EL (cell line): ENCODE results near the gene FXYD3.
A peak's percentile ranks its signal among the peaks of the same experiment; 100 is the strongest.

Experiments
- DNase-seq: peaks from one replicate; pipeline ENCODE4 v3.0.0-alpha.2; 2016

The FXYD3 gene

DNA sequence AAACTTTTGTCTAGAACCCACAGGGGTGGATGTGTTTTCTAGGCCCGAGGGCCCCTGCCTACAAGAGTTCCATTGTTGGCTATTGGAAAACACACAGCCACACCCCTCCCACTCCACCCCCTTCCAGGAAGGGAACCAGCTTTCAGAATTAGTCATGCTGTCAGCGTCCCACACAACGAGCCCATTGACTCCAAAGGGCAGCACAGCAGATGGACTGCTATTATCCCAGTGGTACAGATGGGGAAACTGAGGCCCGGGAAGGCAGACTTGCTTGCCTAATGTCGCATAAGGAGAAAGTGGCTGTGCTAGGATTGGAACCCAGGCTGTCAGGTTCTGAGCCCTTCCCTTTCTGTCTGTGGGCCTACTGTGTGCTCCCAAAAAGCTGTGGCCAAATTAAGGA, 8.1 kb upstream of the FXYD3 start:
- peak; percentile 31 for DNase-seq

DNA sequence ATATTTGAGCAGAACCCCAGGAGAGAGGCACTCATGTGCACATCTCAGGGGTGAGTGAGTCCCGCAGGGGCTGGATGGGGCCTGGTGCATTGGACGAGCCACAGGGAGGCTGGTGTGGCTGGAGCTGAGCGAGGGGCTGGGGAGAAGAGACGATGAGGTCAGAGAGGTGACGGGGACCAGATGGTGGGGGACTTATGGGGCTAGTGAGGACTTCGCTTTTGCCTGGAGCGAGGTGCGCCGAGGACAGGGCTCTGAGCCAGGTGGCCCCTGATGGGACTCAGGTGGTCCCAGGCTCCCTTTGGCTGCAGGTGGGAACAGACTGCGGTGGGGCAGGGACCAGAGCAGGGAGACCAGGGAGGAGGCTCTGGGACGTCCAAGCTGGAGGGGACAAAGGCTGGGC, 6.9 kb upstream of the FXYD3 start:
- no peak for DNase-seq

DNA sequence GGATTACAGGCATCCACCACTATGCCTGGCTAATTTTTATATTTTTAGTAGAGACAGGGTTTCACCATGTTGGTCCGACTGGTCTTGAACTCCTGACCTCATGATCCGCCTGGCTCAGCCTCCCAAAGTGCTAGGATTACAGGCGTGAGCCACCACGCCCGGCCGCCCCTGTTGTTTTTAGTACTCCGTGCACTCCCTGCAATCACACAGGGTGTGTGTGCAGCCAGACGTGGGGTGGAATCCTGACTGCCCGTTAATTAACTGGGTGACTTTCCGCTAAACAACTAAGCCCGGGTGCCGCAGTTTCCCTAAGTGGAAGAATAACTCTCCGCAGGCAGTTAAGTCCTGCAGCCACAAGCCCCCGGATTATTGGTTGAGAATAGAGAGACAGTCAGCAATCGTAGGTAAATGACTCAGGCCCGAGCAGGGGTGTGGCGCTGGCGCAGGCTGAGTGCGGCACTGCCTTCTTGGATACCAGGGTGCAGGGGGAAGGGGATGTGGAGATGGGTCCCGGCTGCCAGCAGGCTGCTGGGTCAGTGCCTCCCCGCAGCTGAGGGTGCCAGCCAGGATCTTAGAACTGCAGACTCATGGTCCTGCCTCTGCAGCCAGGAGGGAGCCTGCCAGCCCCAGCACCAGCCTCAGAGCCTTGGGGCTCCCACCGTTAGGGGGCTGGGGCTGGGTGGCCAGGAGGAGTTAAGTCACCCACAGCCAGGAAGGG, 6.1 kb upstream of the FXYD3 start:
- DNase-seq, result no peak

DNA sequence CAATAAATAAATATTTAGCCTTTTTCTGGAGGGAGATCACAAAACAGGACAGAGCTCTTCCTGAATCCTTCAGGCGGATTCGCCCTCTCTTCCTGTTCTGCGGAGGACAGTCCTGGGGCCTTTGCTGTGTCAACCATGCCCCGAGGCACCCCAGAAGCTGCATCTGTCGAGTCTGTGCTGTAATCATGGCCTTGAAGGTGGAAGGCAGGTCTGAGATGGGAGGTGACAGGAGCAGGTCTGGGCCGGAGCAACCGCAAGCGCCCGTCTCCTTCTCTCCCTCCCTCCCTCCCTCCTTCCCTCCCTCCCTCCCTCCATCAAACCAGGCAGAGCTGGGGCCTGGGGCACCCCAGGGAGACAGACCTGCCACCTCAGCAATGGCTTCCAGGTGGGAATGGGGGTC, 4.6 kb upstream of the FXYD3 start:
- no peak for DNase-seq

DNA sequence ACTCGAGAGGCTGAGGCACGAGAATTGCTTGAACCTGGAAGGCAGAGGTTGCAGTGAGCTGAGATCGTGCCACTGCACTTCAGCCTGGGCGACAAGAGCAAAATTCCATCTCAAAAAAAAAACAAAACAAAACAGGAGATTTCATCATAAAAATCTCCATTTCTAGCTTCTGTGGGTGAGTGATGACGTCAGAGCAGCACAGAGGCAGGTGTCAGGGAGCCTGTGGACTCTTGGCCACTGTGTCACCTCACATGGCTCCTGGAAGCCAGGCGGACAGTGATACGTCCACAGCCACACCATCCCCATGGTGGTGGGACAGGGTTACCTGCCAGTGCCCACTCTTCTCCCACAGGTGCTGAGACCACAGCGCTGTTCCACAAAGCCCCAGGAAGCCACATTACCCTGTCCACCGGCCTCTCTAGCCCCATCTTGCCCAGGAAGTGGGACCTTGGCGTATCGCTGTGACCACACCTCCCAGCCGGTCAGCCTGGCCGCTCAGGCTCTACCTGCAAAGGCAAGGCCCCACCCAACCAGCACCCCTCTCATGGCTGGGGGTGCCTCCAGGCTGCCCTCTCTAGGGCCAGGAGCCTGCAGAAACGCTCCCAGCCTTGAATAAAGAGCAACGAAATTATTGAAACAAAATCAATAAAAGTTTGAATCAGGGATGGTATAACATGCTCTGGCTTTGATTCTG, 2.5 kb upstream of the FXYD3 start:
- no peak for DNase-seq

DNA sequence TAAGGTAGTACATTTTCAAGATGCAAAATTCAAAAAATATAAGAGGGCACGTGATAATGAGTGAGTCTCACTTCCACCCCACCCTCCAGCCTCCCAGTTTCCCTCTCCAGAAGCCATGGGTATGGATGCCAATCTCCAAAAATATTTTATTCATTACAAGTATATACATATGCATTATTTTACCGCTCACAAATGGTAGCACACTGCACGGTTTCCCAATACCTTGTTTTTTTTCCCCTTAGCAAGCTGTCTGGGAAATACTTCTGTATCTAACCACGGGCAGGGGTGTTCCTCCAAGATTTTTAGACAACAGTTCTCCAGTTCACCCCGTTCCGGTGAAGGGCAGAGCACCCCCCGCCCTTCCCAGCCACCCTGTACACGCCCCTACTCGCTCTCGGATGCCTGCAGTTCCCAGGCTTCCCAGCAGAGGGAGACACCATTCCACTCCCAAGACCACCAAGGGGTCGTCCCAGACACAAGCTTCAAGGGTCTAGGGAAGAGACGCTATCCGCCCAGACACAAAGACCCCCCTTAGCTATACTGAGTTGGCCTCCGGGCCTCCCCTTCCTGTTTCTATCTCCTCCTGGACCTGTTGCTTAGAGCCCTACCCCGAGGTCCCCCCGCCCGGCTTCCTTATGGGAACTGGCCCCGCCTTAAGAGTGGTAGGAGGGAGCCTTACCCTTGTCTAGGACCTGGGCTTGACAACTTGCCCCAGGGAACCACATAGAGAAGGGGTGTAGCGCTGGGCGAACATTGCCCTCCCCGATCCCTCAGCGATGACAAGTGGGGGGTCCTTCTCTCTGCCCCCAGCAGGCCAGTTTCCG, 1.1 kb upstream of the FXYD3 start:
- DNase-seq, result peak; percentile 44

DNA sequence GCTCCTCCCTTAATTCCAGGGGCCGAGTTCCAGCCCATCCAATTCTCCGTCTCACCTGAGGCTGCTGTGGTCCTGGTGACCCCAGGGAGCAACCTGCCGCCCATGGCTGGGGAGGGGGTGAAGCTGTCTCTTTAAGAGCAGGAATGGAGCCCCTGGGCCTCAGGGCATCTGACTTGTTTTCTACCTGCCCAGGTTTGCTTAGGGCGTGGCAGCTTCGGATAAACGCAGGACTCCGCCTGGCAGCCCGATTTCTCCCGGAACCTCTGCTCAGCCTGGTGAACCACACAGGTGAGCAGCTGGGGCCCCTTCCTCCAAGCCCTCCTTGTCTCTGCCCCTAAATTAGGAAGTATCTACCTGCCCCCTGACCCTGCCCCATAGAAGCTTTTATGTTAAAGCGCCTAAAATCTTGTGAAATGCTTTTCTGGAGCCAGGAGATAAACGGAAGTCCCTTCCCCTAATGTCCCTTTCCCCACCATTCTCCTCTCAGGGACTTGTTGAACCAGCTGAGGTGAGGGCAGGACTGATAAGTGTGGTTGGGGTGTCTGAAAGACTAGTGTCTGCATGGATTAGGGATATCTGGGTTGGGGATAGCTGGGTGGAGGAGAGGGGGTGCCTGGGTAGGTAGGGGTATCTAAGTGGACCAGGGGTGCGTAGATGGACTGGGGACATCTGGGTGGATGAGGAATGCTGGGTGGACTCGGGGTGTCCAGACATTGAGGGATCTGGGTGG, 614 bp downstream of the FXYD3 start:
- no peak for DNase-seq

DNA sequence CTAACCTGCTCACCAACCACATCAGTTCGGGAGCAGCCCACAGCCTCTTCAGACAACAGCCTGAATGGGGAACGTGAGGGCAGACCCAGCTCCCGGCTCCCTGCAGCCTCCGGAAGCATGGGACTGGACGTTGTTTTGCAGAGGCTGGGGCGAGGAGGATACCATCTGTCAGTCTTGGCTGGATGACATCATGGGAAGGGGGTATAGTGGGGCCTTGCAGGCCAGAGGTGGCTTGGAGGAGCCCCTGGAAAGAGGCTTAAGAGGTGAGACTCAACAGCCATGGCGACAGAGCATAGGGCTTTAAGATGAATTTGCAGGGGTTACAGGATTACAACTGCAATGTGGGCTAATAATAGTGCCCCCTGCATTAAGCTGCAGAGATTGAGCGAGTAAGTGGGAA, 1.5 kb downstream of the FXYD3 start:
- no peak for DNase-seq

DNA sequence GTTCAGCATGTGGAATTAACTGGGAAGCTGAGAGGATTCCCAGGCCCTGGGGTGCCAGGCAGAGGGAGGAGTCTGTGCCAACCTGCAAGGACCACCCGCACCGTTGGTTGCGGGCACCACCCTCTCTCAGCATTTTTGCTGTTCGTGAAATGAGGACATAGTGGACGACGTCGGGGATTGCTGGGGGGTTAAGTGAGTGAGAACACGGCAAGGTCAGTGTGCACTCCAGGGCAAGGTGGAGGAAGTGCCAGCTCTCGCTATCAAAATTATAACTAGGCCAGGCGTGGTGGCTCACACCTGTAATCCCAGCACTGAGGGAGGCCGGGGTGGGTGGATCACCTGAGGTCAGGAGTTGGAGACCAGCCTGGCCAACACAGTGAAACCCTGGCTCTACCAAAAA, 2.2 kb downstream of the FXYD3 start:
- DNase-seq, result no peak

DNA sequence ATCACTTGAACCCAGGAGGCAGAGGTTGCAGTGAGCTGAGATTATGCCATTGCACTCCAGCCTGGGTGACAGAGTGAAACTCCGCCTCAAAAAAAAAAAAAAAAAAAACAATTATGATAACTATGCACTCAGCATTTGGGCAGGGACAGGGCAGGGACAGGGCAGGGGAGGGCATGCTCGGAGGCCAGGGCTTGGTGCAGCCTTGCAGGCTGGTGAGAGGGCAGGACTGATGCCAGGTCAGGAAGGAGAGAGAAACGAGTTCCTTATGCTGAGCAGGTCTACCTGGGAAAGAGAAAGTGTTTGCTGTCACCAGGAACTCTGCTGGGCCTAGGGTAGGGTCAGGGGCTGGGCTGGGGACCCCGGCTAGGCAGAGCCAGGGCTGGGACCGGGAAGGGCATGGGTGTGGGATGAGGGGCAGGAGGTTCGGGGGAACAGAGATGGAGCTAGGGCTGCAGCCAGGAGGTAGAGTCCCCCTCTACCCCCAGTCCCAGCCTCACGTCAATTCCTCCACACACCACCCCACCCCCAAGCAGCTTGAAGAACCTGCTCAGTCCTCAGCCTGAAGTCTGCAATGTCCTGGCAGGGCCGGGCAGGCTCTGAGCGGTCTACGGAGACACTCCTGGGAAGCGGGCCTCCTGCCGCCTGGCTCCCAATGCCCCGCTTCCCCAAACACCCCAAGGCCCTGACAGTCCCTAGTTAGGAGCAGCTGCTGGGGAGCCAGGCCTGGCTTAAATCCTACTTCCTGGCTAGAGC, 2.8 kb downstream of the FXYD3 start:
- DNase-seq, result no peak

DNA sequence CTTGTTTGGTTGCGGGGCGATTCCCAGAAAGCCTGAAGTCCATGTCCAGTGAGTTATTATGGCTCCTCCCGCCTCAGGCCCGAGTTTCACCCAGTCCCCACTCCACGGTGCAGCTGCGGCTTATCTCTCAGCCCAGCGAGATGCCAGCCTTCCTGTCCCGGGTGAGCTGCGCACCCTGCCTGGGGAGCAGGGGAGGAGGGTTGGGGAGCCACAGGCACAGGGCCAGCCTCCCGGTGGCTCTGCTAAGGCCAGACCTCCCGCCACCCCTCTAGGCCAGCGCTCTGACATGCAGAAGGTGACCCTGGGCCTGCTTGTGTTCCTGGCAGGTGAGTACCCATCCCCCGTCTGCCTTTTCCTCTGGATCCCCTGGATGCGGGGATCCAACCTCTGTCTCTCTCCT, 3.5 kb downstream of the FXYD3 start:
- DNase-seq, result no peak

DNA sequence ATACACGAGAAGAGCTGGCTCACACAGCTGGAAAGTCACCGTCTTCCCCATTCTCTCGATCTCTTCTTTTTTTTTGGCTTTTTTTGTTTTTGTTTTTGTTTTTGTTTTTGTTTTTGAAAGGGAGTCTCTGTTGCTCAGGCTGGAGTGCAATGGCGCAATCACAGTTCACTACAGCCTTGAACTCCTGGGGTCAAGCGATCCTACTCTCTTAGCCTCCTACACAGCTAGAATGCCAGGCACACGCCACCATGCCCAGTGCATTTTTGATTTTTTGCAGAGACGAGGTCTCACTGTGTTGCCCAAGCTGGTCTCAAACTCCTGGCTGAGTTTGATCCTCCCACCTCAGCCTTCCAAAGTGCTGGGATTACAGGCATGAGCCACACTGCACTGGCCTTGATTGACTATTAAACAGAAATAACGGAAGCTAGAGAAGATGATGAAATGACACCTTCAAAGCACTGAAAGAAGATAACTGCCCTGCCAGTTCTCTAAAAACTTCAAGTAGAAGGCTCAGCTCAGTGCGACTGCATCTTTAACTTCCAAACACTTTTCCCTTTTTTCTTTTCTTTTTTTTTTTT, 4.0 kb downstream of the FXYD3 start:
- DNase-seq, result no peak

DNA sequence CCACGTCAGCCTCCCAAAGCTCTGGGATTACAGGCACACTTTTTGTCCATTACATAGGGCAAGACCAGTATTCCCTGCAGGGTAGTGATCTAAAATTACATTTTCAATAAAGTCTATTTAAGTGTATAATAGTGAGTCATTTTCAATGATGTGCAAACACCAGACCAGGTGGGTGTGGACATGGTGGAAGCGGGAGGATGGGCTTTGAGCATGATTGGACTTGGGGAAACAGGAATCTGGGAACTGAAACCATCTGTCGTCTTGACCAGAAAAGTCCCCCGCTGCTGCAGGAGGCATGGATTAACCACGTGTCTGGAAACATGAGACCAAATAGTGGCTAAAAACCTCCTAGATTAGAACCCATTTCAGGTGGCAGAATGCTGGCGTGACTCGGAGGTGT, 4.9 kb downstream of the FXYD3 start:
- no peak for DNase-seq

DNA sequence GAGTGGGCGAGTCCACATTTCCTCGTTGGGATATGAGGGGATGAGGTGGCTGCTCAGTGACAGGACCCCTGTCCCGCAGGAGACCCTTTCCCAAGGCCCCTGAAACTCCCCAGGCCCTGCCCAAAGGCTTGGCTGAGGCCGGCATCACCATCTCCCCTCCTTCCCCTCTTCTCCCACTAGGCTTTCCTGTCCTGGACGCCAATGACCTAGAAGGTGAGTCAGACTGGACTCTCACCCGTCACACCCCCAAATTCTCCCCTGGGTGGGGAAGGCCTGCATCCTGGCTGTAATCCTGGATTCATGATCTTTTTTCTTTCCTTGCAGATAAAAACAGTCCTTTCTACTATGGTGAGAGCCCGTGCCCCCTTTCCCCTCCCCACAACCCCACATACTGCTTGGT, 5.3 kb downstream of the FXYD3 start:
- no peak for DNase-seq

DNA sequence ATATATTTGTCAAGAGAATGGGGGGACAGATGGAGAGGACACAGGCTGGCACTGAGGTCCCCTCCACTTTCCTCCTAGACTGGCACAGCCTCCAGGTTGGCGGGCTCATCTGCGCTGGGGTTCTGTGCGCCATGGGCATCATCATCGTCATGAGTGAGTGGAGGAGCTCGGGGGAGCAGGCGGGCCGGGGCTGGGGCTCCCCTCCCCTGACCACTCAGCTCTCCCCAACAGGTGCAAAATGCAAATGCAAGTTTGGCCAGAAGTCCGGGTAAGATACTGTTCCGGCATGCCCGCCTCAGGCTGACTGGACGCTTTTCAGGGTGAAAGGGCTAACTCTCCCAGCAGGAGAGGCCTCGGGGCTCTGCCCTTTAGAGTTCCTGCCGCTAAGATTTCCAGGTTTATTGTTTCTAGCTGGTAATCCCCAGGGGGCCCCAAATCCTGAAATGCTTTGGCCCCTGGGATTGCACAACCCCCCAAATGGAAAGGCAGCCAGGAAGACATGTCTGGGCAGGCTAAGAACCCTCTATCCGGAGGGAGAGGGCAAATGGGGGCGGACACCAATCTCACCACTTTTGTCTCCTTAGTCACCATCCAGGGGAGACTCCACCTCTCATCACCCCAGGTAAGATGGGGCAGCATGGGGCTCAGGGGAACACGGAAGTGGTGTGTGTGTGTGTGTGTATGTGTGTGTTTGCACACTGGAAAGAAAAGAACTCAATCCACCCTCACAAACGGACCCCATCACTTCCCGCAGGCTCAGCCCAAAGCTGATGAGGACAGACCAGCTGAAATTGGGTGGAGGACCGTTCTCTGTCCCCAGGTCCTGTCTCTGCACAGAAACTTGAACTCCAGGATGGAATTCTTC, 7.3 kb downstream of the FXYD3 start:
- DNase-seq, result no peak

DNA sequence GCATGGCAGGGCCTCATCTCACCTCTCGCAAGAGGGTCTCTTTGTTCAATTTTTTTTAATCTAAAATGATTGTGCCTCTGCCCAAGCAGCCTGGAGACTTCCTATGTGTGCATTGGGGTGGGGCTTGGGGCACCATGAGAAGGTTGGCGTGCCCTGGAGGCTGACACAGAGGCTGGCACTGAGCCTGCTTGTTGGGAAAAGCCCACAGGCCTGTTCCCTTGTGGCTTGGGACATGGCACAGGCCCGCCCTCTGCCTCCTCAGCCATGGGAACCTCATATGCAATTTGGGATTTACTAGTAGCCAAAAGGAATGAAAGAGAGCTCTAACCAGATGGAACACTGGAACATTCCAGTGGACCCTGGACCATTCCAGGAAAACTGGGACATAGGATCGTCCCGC, 8.0 kb downstream of the FXYD3 start:
- DNase-seq, result no peak

DNA sequence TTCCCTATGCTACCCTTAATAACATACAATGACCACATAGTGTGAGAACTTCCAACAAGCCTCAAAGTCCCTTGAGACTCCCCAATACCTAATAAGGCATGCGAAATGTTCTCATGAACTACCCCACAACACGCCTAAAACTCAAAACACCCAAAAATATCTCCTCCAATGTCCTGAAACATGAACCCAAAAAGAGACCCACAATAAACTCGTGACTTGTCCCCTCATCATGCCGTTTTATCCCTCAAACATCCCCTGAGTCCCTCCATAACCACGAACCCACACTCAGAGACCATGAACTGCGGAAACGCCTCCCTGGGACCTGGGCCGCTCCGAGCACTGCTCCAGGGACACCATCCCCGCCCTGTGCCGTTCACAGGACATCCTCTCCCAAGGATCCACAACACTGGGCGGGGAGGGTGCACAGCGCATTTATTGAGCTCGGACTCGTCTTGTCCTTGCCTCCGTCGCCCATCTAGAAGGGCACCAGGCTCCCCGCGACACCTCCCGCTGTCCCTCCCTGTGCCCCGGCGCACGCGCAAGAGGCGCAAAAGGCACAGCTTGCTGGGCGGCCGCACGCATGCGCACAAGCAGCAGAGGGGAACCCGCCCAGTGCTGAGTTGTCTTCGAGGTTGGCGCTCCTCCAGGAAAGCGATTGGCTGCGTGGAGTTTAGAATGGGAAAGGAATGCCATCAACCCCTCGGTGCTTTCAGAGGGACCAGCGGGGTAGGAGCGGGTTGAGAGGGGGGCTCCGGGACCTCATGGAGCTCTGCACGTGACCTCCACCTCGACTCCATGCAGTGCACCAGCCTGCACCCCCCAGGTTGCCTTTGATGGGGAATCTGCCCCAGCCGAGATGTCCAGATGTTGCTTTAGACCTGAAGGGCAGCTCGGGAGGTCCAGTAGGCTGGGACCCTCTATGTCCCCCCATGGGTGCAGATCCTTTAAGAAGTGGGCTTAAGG, 8.8 kb downstream of the FXYD3 start:
- DNase-seq, result peak; percentile 93

DNA sequence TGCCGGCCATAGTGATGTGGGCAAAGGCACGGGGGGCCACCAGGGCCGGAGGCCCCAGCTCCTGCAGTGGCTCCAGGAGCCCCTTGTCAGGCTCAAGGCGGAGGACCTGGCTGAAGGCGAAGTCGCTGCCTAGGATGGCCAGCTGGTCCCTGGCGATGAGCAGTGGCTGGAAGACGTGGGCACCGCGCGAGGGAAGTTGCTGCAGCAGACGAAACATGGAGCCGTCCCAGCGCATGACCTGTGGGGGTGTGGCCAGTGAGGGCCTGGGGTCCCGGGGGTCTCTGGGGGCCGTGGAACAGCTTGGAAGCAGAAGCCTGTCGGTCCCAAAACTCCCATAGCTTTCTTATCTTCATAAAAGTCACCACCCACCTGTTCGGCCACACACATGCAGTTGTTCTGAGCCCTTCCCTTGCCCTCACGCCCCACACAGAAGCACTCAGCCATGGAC, 9.7 kb downstream of the FXYD3 start:
- no peak for DNase-seq

DNA sequence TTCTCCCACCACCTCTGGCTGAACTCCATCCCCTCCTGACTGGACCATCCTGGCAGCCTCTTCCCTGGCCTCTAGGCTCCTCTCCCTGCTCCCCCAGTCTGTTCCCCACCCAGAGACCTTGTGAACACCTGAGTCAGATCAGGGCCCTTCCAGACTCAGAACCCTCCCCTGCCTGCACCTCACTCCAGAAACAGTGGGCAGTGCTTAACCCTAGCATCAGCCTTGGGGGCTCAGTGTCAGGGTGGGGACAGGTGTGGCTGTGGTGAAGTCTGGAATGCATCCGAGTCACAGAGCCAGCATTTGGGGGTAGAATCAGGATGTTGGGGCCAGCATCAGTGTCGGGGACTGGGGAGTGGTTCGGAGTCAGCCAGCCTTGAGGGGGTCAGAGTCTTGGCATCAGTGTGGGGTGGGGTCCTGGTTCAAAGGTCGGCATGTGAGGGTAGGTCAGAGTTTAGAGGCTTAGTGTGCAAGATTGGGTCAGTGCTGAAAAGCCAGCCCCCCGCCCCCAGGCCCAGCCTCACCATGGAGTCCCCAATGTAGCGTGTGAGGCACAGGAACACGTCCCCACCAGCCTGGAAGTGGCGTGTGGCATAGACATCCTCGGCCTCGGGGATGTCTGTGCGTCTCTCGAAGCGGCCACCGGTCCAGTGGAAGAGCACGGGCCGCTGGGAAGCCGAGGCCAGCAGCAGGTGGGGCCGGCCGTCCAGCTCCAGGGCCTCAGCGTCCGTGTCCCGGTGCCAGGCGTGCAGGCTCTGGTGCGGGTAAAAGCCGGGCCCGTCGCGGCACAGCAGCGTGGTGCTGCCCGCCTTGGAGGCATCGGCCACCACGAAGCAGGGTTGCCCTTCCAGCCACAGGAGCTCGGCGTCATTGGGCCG, 10.4 kb downstream of the FXYD3 start:
- DNase-seq, result no peak
